Fibroblast of upper back skin (primary cell): ENCODE results near the gene SPDEF.
A peak's percentile ranks its signal among the peaks of the same experiment; 100 is the strongest.

ENCODE experiments used
- DNase-seq: peaks from one replicate; pipeline ENCODE4 v3.0.0-alpha.2; 2013

The SPDEF gene

DNA sequence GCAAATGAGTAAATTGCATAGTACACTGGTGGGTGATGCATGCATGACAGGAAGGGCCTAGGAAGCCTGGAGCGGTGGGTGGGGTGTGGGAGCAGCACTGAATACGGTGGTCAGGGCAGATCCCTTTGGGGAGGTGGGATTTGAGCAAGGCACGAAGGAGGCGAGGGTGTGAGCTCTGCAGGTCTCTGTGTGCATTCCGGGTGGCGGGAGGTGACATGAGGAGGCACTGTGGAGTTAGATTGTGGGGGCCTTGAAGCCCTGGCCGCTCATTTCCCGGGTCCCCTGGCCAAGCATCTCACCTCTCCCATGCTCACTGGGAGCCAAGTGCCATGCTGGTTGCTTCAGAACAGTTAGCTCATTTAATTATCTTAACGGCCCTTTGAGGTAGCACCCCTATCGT lies 6.2 kb upstream of the SPDEF start:
- DNase-seq: no peak

DNA sequence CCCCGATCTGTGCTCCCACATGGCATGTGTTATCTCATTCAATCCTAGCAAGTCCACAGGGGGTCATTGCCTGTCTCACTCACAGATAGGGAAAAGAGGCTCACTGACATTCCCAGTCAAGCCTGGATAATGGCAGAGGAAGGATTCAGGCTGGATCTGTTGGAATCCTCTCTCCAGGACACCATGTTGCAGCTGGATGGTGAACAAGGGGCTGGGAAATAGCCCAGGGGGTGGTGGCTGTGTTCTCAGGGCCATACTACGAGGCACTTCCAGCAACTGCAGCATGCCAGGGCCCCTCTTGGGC lies 5.0 kb upstream of the SPDEF start:
- DNase-seq: no peak

DNA sequence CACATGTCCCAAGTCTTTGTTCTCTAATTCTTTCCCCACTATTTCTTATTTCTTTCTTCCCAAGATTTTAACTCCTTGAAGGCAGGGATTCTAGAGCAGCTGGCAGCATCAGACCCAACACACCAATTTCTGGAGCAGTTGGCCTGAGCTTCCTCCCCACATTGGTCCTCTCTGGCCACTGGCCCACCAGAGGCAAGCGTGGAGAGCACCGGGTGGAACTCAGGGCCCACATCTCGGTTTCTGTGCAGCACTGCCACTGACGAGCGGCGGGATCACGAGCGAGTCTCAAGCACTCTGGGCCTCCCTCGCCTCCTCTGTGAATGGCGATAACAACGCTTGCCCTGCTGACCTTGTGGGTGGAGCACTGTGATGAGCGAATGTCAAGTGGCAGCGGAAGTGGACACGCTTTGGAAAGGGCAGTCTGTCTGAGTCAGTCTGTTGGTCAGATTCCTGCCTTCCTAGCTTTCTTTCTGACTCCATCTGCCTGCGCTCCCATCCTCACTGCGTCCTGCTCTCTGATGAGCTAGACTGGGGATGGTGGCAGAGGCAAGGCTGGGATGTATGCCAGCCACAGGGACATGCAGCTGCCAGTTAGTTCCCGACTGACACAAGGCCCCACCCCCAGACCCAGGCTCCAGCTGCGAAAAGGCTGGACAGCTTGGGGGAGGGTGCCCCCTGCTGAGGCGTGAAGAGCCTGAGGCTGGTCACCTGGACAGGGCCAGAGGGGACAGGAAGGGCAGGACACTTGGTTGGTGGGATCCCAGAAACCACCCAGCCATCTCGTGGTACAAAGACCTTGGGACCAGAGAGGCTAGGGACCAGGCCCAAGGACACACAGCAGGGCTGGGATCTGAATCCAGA lies 4.5 kb upstream of the SPDEF start:
- peak; percentile 16 for DNase-seq

DNA sequence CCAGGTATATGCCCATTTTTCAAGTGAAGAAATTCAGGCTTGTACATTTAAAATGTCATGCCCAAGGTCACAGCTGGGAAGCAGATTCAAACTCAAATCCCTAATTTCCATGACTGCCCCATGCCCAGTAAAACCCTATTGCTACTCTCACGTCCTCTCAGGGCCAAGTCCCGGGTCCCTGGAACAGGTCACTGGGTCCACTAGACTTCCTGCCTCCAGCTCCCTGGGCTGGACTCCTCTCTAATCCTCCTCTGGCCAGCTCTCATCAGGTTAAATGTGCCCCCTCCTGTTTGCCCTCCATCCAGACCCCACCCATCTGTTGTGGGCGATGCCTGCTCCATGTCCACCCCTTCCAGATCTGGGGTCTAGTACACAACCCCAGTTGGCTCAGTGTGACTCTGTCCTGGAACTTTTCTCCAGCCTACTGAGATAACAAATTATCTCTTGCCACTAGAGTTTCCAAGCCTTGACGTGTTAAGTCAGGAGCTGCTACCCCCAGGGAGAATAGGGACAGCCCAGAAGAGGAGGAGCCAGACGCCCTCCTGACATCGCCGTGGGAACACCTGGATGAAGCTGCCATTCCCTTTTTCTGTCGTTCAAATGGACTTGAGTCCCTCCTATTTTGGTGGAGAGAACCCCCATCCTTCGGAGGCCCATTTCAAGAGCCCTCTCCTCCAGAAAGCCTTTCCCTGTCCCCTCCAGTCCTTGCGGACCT lies 3.7 kb upstream of the SPDEF start:
- DNase-seq: no peak

DNA sequence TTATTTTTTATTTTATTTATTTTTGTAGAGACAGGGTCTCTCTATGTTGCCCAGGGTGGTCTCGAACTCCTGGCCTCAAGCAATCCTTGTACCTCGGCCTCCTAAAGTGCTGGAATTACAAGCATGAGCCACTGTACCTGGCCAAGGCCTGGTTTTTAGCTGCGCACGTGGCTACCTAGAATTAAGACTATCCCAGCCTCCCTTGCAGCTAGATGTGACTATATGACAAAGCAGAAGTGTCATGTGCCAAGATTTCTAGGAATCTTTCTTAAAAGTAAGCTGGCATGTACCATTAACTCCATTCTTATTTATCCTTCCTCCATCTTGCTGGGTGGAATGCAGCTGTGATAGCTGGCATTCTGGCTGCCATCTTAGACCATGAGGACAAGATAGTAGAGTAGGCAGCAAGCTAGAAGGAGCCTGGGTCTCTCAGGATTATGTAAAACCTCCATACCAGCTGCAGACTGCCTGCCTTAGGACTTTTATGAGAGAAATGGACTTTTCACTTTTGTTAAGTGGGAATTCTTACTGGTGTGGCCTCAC lies 2.1 kb upstream of the SPDEF start:
- no peak for DNase-seq

DNA sequence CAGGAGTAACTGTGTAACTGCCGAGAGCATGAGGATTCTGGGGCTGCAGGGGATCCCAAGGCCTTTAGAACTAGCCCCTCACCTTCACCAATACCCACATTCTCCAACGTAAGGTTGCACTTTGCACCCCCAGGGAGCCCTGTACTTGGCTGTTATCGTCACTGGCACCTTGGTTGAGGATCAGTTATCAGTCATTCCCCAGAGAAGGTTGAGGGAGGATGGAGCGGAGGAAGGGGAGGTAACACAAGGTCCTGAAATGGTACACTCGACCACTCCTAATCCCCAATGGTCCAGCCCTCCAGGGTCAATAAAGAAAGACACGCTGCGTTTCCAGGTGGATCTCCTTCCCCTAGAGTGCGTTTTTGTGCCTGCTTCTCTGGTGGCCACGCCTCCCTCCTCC lies 1.1 kb upstream of the SPDEF start:
- no peak for DNase-seq

DNA sequence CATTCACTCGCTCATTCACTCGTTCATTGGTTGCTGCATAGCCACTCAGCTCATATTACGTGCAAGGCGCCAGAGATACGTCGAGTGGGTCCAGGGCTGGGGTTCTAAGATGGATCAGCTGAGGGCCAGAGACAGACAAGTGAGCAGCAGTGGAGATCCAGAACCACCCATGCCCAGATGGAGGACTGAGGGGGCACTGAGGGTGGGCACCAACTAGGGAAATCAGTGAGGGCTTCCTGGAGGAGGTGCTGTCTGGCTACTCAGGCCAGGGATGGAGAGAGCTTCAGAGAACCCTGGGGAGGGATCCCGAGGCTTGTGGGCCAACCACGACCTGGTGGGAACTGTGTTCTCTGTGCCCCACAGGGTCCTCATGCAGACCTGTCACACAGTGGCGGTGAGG lies 364 bp upstream of the SPDEF start:
- no peak for DNase-seq

DNA sequence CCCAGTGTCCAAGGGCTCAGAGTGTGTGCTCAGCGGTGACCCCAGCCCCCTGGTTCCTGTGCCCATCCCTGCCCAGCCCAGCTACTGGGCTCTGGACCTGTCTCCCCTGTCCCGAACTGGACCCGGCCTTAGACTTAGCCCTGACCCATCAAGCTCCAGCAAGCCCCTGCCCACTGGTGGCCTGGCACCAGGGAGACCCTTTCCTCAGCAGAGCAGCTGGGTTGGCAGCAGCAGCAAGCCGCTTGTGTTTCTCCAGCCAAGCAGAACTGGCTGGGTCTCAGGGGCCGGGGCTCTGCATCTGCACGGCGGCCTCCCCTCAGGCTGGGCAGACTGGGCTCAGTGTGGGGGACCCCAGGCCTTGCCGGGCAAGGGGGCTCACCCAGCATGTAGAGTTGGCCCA lies 801 bp downstream of the SPDEF start:
- DNase-seq: no peak

DNA sequence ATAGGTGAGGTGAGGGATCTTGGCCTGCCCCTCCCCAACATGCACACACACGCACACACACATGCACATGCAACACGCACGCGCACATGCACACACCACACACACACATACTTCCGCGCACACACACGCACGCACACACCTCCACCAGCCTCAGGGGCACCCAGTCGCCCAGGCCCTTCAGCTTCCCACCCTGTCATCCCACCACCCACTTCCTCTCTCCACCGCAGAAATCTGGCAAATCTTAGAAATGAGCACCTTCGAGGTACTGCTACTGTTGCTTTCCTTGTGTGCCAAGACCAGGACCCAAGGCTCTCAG lies 1.2 kb downstream of the SPDEF start:
- no peak for DNase-seq

DNA sequence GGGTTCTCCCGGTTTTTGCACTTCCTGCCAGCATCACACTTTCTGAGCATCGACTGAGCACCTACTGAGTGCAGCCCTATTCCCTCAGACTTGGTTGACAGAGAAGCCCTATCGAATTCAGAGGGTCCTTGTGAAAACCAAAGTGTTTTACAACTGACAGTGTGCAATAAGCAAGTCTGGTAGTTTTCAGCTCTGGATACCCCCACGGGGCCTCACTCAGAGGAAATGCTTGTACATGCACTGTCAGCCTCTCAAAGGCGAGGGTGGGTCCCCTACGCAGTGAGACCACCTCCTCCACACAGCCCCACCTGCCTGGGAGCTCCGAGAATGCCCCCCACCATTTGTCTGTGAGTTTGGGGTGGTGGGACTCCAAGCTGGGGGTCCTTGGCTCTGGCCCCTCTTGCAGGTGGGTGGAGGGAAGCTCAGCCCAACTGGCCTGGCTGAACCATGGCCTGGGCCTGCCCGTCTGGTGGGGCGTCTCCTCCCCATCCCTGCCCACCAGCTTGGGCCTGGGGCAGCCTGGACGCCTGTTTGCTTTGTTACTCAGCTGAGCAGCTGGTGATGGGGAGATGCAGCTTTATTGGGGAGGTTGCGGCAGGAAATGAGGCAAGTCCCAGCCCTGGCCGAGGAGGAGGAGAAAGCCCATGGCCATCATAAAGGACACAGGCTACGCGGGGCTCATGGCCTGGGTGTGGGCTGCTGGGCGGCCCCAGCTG lies 1.7 kb downstream of the SPDEF start:
- no peak for DNase-seq

DNA sequence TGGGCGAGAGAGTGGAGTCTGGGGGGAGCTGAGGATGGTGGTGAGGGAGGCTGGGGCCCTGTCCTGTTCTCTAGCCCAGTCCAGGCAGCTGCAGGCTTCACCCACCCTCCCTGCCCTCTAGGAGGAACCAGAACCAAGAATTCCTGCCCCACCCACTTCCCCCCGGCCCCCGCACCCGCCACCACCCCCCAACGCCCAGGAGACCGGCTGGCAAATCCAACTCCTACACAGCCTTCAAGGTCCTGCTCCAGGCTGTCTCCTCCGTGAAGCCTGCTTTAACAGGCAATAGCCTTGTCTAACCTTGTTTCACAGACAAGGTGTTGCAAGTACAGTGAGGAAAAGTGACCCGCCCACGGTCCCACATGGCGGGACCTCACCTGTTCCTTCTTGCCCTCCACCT lies 2.4 kb downstream of the SPDEF start:
- no peak for DNase-seq

DNA sequence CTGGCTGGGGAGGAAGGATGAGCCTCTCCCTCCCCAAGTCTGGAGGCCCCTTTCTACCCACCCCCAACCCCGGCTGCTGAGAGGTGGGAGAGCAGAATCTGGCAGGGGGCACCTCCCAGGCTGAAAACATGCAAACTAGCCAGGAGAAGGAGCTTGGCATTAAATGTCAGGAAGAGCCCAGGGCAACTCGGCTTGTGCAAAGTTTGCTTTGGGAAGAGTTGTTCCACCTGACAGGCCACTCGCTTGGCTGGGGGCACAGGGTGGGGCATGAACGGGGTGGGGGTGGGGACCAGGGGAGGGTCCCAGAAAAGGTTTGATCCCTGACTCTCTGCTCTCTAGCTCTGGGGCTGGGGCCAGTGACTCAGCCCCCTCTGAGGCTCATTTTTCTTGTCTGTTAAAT lies 3.0 kb downstream of the SPDEF start:
- DNase-seq: no peak

DNA sequence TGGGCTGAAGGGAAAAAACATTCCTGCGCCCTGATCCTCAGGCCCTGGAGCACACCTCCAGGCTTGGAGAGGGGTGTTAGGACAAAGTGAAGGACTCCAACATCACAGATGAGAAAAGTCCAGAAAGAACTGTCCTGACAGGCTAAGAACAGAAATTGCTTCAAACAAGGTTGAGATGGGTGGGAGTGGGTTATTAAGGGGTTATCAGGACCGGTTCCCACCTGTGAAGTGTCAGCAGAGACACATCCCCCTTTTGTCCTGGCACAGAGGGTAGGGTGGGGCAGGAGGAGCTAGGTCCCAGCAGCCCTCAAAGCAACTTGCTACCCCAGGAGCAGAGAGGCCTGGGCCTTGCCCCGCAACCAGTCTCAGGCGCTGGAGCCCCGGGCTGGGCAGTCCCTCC lies 3.5 kb downstream of the SPDEF start:
- no peak for DNase-seq

DNA sequence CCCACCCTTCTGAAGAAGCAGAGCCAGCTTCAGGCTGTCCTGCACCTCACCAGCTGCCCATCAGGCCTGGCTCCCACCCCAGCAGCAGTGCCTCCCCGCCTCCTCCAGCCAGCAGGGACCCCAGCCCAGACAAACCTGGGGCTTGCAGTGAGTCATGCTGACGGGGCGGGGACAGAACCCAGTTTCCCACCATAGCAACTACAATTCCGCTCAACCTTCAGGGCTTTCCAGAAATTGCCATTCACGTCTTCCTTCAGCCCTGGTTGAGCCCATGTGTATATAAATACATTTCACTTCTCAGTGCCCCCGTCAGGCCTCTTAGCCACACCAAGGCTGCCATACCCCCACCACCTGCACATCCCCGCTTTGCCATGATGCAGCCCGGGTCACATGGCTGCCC lies 4.4 kb downstream of the SPDEF start:
- no peak for DNase-seq

DNA sequence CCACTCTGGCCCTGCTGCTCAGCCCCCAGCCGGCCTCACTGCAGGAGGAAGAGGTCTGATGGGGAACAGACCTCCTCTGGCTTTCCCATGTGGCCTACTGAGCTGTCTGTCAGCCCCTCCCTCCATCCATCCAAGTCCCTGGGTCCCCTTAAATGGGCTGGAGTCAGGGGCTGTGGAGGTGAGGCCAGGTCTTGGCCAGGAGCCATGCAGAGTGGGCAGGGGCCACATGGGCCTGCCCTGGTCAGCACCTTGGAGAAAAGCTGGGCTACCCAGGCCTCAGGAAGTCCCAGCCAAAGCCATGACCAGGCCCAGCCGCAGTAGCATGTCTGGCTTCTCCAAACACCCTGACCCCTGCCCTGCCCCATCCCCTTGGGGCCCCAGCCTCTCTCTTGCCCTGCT lies 6.3 kb downstream of the SPDEF start:
- no peak for DNase-seq

DNA sequence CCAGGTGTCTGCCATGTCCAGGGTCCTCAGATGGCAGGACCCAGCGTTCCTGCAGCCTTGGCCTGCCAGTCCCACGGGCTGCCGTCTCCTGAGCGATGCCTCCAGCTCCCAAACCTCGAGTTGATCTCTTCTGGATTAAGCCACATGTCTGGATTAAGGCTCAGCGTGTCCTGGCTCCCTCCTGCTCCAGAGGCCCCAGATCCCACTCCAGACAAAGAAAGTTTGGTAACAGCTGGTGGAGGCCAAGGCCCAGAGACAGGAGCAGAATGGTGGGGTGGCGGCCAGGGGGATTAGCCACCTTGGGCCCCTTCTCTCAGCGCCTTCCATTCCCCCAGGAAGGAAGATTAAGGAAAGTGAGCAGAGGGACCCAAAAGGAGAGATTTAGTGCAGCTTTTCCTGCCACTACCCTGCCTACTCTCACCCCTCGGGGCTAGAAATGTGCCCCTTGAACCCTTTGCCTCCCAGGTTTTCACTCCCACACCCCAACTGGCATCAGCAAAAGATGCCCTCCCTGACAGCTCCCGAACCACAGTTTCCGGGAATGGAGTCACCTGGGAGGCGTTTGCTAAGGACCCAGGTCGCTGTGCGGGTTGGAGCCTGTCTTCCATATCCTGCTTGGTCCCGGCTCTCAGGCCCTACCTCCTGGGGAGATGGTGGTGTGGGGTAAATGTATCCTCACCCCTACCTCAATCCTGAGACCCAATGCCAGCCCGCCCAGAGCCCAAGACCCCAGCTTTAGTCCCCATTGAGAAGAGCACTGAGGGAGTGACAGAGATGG lies 6.9 kb downstream of the SPDEF start:
- no peak for DNase-seq

DNA sequence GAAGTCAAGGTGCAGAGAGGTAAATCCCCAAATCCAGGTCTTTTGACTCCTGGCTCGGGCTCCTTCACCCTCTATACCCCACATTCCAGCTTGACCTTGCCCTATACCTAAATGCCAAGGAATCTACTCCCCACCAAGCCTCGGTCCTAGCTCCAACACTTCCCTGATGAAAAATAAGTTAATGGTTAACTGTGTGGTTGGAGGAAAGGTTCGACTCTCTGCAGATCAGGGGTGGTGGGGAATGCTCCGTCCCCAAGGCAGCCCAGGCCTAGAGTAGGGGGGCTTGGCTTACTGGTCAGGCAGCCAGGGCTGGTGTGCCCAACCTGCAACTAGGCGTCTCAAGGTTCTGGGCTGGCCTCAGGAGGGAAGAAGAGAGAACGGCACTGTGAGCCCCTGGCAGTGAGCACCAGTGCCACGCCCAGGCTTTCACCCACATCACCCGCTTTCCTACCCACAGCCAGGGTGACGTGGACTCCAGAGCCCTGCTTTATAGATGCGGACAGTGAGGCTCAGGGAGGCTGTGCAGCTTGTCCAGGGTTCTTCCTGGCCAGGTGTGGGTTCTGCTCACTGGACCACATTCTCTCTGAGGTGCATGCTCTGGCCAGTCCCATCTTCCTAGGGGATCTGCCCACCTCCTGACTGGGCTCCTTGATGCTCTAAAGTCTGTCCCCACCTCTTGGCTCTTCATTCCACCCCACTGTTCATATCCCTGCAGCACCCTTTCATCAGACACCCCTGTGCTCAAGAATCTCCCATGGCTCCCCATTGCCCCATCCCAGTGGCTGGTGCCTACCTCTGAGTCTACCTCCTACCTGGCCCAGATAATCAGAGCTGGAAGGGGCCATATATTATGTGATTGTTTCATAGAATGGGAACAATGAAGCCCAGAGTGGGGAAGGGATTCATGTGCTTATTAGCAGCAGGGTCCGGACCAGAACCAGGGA lies 8.2 kb downstream of the SPDEF start:
- DNase-seq: no peak

DNA sequence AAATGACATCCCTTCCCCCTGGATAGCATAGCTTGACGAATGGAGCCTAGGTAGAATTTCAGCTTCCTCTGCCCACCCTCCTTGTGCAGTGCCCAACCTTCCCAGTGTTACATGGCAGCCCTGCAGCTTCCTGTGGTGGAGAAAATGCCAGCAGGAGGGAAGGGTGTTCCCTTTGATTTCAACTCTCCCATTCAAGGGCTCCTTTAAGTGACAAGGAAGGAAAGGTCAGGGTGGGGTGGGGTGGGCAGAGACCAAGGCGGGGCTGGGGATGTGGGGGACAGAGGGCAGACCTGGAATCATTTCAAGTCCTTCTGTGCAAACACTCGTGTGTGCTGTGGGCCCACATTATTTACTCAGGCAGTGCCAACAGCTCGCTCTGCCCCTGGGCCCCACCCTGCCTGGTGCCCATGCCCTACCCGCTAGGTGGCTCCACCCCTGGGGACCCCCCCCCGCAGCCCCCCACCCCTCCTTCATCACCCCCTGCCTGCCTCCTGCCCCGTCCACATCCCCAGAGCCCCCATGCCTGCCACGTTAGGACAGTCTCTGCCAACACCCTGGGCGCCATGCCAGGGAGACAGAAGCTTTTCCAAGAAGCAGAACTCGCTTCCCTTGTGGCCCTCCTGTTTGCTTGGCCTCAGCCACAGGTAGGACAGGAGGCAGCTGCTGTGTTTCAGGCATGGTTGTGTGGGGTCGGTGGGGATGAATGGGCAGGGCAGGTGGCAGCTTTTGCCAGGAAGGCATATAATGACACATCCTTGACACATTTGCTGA lies 9.4 kb downstream of the SPDEF start:
- no peak for DNase-seq

DNA sequence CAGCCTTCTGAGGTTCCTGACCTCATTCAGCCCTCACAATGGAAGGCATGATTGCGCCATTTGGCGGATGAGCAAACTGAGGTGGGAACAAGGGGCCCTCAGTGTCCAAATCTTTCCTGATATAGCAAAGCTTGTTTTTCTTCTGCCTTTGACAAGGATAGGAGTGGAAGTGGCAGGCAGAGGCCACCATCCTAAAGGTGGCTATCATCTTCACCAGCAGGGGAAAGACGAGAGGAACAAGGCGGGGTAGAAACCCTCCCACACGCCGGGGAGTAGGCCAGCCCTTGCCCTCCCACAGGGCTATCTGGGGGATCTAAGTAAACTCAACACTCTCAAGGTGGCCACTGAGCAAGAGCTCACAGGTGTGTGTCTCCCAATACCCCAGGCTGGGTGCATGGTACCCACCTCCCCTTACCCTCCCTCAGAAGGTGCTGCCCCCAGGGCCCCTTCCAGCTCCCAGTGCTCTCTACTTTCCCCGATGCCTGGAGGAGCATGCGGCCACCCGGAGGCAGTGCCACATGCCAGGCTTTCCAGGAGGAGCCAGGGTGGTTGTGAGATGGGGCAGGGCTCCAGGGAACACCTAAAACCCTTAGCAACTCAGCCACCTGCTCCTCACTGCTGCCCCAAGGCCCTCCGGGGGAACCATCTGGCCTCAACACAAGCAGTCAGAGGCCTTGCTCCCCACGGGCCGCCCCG lies 11.2 kb downstream of the SPDEF start:
- no peak for DNase-seq

DNA sequence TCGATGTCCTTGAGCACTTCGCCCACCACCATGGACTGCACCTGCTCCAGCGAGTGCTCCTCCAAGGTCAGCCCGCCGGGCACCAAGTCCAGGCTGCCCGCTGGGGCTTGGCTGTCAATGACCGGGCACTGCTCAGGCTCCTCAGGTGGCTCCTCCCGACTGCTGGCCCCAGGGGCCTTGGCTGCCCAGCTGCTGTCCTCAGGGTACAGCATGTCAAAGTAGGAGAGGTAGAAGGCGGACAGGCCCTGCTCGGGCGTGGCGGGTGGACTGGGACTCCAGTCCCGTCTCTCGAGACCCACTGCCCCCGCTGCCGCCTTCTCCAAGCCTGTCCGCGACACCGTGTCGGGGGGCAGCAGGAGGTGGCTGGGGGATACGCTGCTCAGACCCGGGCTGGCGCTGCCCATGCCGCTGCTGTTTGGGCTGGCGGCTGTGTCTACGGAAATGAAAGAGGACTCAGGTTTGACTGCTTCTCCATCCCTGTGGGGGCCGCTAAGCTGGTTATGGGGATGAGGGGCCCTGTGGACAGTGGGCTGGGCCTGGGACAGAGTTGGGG lies 12.0 kb downstream of the SPDEF start:
- no peak for DNase-seq
